Adipocyte (in vitro differentiated cells): ENCODE results near the gene TBC1D5.
"Not testable (repeated sequence)": the region's sequence is repeated elsewhere in the genome, so short reads cannot be mapped to it uniquely, and the experiment has no call there.

Experiments
- DNase-seq: peaks from one replicate; pipeline ENCODE4 v3.0.0-alpha.2; 2015; ENCODE audit warnings: low read depth
- H3K27me3 ChIP-seq: replicated peaks from 2 replicates; pipeline ENCODE4 v1.7.0; 2013; ENCODE audit warnings: mild to moderate bottlenecking, low read length, moderate library complexity; ENCODE audit not compliant: control insufficient read depth, insufficient read depth
- H3K36me3 ChIP-seq: 2 replicates; pipeline ENCODE4 v1.7.0; 2013; ENCODE audit warnings: low read length, mild to moderate bottlenecking, moderate library complexity; ENCODE audit not compliant: control insufficient read depth, insufficient read depth, severe bottlenecking
- H3K4me1 ChIP-seq: 2 replicates; pipeline ENCODE4 v1.7.0; 2013; ENCODE audit warnings: mild to moderate bottlenecking, low read length, moderate library complexity; ENCODE audit not compliant: control insufficient read depth, insufficient read depth
- H3K4me3 ChIP-seq: 2 replicates; pipeline ENCODE4 v1.7.0; 2013; ENCODE audit warnings: mild to moderate bottlenecking, low read length, moderate library complexity
- H3K9ac ChIP-seq: 2 replicates; pipeline ENCODE4 v1.7.0; 2013; ENCODE audit warnings: mild to moderate bottlenecking, low read length, moderate library complexity
- H3K9me3 ChIP-seq: 2 replicates; pipeline ENCODE4 v1.7.0; 2013; ENCODE audit warnings: mild to moderate bottlenecking, low read length, moderate library complexity; ENCODE audit not compliant: control insufficient read depth

Gene TBC1D5

GRCh38 chr3:17505856-17506255 lies 236.6 kb downstream of the TBC1D5 start:
- Histone ChIP-seq H3K9me3 (no peaks in the 10 kb centered on the region), H3K4me3 (no peak overlapping the region), H3K27me3 (no peaks in the 10 kb centered on the region), H3K9ac (no peak overlapping the region), H3K36me3 (no peaks in the 10 kb centered on the region), H3K4me1 (peaks cover 16% of the 10 kb centered on the region)
- DNase-seq = peak; percentile 49

- no peak for DNase-seq
- H3K9ac ChIP-seq = no peak overlapping the region
- H3K36me3 ChIP-seq = no peaks in the 10 kb centered on the region
- H3K4me3 ChIP-seq = no peak overlapping the region
- peaks cover 16% of the 10 kb centered on the region for H3K4me1 ChIP-seq
- H3K9me3 ChIP-seq = no peaks in the 10 kb centered on the region
- H3K27me3 ChIP-seq = no peaks in the 10 kb centered on the region
Measured at GRCh38 chr3:17501745-17502144, 240.7 kb downstream of the TBC1D5 start.

- Histone ChIP-seq H3K36me3 (no peaks in the 10 kb centered on the region), H3K4me1 (peaks cover 9% of the 10 kb centered on the region), H3K9ac (no peak overlapping the region), H3K4me3 (no peak overlapping the region), H3K27me3 (no peaks in the 10 kb centered on the region), H3K9me3 (no peaks in the 10 kb centered on the region)
- DNase-seq = no peak
Measured at GRCh38 chr3:17500618-17501017, 241.8 kb downstream of the TBC1D5 start.

GRCh38 chr3:17494117-17494809 lies 248.2 kb downstream of the TBC1D5 start:
- H3K27me3 ChIP-seq = no peaks in the 10 kb centered on the region
- peaks cover 4% of the 10 kb centered on the region for H3K36me3 ChIP-seq
- no peaks in the 10 kb centered on the region for H3K4me1 ChIP-seq
- H3K9ac ChIP-seq = no peak overlapping the region
- no peak overlapping the region for H3K4me3 ChIP-seq
- DNase-seq = no peak
- no peaks in the 10 kb centered on the region for H3K9me3 ChIP-seq

GRCh38 chr3:17491601-17492000 lies 250.8 kb downstream of the TBC1D5 start:
- Histone ChIP-seq H3K27me3 (no peaks in the 10 kb centered on the region), H3K4me3 (no peak overlapping the region), H3K36me3 (peaks cover 4% of the 10 kb centered on the region), H3K9me3 (peaks cover 8% of the 10 kb centered on the region), H3K4me1 (no peaks in the 10 kb centered on the region), H3K9ac (no peak overlapping the region)
- peak; percentile 65 for DNase-seq

- not testable (repeated sequence) for H3K4me3 ChIP-seq, H3K36me3 ChIP-seq, H3K9ac ChIP-seq, H3K27me3 ChIP-seq, H3K9me3 ChIP-seq, H3K4me1 ChIP-seq, DNase-seq
Measured at GRCh38 chr3:17491190-17491589, 251.2 kb downstream of the TBC1D5 start.

- no peaks in the 10 kb centered on the region for H3K27me3 ChIP-seq
- no peak overlapping the region for H3K9ac ChIP-seq
- H3K9me3 ChIP-seq = peaks cover 8% of the 10 kb centered on the region
- peaks cover 4% of the 10 kb centered on the region for H3K36me3 ChIP-seq
- H3K4me1 ChIP-seq = no peaks in the 10 kb centered on the region
- peak; percentile 11 for DNase-seq
- peak overlapping the region; percentile 22 for H3K4me3 ChIP-seq
Measured at GRCh38 chr3:17489139-17489538, 253.3 kb downstream of the TBC1D5 start.

GRCh38 chr3:17481116-17481515 lies 261.3 kb downstream of the TBC1D5 start:
- Histone ChIP-seq H3K36me3 (no peaks in the 10 kb centered on the region), H3K4me1 (peaks cover 3% of the 10 kb centered on the region), H3K9ac (no peak overlapping the region), H3K4me3 (no peak overlapping the region), H3K9me3 (no peaks in the 10 kb centered on the region), H3K27me3 (no peaks in the 10 kb centered on the region)
- DNase-seq = no peak

GRCh38 chr3:17479681-17480405 lies 262.6 kb downstream of the TBC1D5 start:
- no peaks in the 10 kb centered on the region for H3K36me3 ChIP-seq
- no peak for DNase-seq

GRCh38 chr3:17478673-17479072 lies 263.8 kb downstream of the TBC1D5 start:
- no peak overlapping the region for H3K4me3 ChIP-seq
- peaks cover 3% of the 10 kb centered on the region for H3K4me1 ChIP-seq
- DNase-seq = peak; percentile 41

More at GRCh38 chr3:17479681-17480405, 262.6 kb downstream of the TBC1D5 start:
- peaks cover 3% of the 10 kb centered on the region for H3K4me1 ChIP-seq
- H3K4me3 ChIP-seq = no peak overlapping the region
- H3K27me3 ChIP-seq = no peaks in the 10 kb centered on the region
- H3K9ac ChIP-seq = no peak overlapping the region
- no peaks in the 10 kb centered on the region for H3K9me3 ChIP-seq

GRCh38 chr3:17473761-17474160 lies 268.7 kb downstream of the TBC1D5 start:
- no peaks in the 10 kb centered on the region for H3K27me3 ChIP-seq
- H3K4me3 ChIP-seq = no peak overlapping the region
- H3K9ac ChIP-seq = peak overlapping the region; percentile 3
- peaks cover 10% of the 10 kb centered on the region for H3K4me1 ChIP-seq
- H3K9me3 ChIP-seq = no peaks in the 10 kb centered on the region
- peak; percentile 50 for DNase-seq
- no peaks in the 10 kb centered on the region for H3K36me3 ChIP-seq

More at GRCh38 chr3:17478673-17479072, 263.8 kb downstream of the TBC1D5 start:
- Histone ChIP-seq H3K9me3 (no peaks in the 10 kb centered on the region), H3K36me3 (no peaks in the 10 kb centered on the region), H3K27me3 (no peaks in the 10 kb centered on the region), H3K9ac (no peak overlapping the region)
